HEK293 (cell line): ENCODE measurements around the gene SURF2.

Experiments used
- GLIS2 ChIP-seq: fragments of 450-650 bp; formaldehyde crosslinking; IDR thresholded peaks from 2 replicates; pipeline ENCODE4 v1.5.1; 2016; ENCODE audit warnings: missing biosample characterization, missing genetic modification characterization
- KLF10 ChIP-seq: fragments of 450-650 bp; IDR thresholded peaks from 2 replicates; pipeline ENCODE4 v1.5.1; 2018; ENCODE audit warnings: missing biosample characterization, mild to moderate bottlenecking, missing genetic modification characterization
- KLF16 ChIP-seq: fragments of 450-650 bp; formaldehyde crosslinking; IDR thresholded peaks from 2 replicates; pipeline ENCODE4 v1.5.1; 2017; ENCODE audit warnings: missing biosample characterization, missing genetic modification characterization
- MYNN ChIP-seq: fragments of 450-650 bp; formaldehyde crosslinking; IDR thresholded peaks from 2 replicates; pipeline ENCODE4 v1.5.1; 2016; ENCODE audit warnings: missing biosample characterization, missing genetic modification characterization, borderline replicate concordance
- PATZ1 ChIP-seq: fragments of 450-650 bp; formaldehyde crosslinking; IDR thresholded peaks from 2 replicates; pipeline ENCODE4 v1.5.1; 2016; ENCODE audit warnings: missing biosample characterization, missing genetic modification characterization
- PBX3 ChIP-seq: sonication (generic); formaldehyde crosslinking; IDR thresholded peaks from 2 replicates; pipeline ENCODE4 v1.8.1; 2022; ENCODE audit warnings: mild to moderate bottlenecking, moderate library complexity, missing genetic modification reagents
- SALL2 ChIP-seq: fragments of 450-650 bp; formaldehyde crosslinking; IDR thresholded peaks from 2 replicates; pipeline ENCODE4 v1.5.0; 2017; ENCODE audit warnings: missing biosample characterization, mild to moderate bottlenecking, missing genetic modification characterization, borderline replicate concordance
- TSHZ1 ChIP-seq: fragments of 450-650 bp; formaldehyde crosslinking; IDR thresholded peaks from 2 replicates; pipeline ENCODE4 v1.5.1; 2016; ENCODE audit warnings: missing biosample characterization, missing genetic modification characterization, borderline replicate concordance
- ZEB2 ChIP-seq: fragments of 450-650 bp; formaldehyde crosslinking; IDR thresholded peaks from 2 replicates; pipeline ENCODE4 v1.5.1; 2016; ENCODE audit warnings: missing biosample characterization, missing genetic modification characterization
- ZIC2 ChIP-seq: fragments of 450-650 bp; formaldehyde crosslinking; IDR thresholded peaks from 2 replicates; pipeline ENCODE4 v1.5.1; 2016; ENCODE audit warnings: missing biosample characterization, missing genetic modification characterization
- ZNF146 ChIP-seq: fragments of 450-650 bp; formaldehyde crosslinking; IDR thresholded peaks from 2 replicates; pipeline ENCODE4 v1.5.1; 2016; ENCODE audit warnings: missing biosample characterization, missing genetic modification characterization
- ZNF19 ChIP-seq: fragments of 450-650 bp; formaldehyde crosslinking; IDR thresholded peaks from 2 replicates; pipeline ENCODE4; 2016; ENCODE audit warnings: missing biosample characterization, missing genetic modification characterization, low read depth
- ZNF354C ChIP-seq: fragments of 450-650 bp; formaldehyde crosslinking; IDR thresholded peaks from 2 replicates; pipeline ENCODE4 v1.5.1; 2016; ENCODE audit warnings: missing biosample characterization, missing genetic modification characterization, low read depth, borderline replicate concordance
- ZNF510 ChIP-seq: fragments of 450-650 bp; formaldehyde crosslinking; IDR thresholded peaks from 2 replicates; pipeline ENCODE4 v1.5.1; 2018; ENCODE audit warnings: mild to moderate bottlenecking, missing genetic modification characterization, missing biosample characterization; ENCODE audit not compliant: insufficient replicate concordance
- ZNF670 ChIP-seq: fragments of 450-650 bp; formaldehyde crosslinking; IDR thresholded peaks from 2 replicates; pipeline ENCODE4 v1.5.1; 2016; ENCODE audit warnings: missing biosample characterization, missing genetic modification characterization, low read depth
- TF ChIP-seq, protein P1 (sequence below): fragments of 450-650 bp; formaldehyde crosslinking; IDR thresholded peaks from 2 replicates; pipeline ENCODE4 v1.5.1; 2016; ENCODE audit warnings: missing biosample characterization, missing genetic modification characterization
- TF ChIP-seq, protein P2 (sequence below): fragments of 450-650 bp; formaldehyde crosslinking; IDR thresholded peaks from 2 replicates; pipeline ENCODE4 v1.5.1; 2017; ENCODE audit warnings: missing biosample characterization, missing genetic modification characterization
- TF ChIP-seq, protein P3 (sequence below): fragments of 450-650 bp; formaldehyde crosslinking; IDR thresholded peaks from 2 replicates; pipeline ENCODE4 v1.5.1; 2016; ENCODE audit warnings: missing biosample characterization, missing genetic modification characterization
- TF ChIP-seq, protein P4 (sequence below): fragments of 450-650 bp; formaldehyde crosslinking; IDR thresholded peaks from 2 replicates; pipeline ENCODE4 v1.5.1; 2016; ENCODE audit warnings: missing biosample characterization, missing genetic modification characterization, borderline replicate concordance
- TF ChIP-seq, protein P5 (sequence below): fragments of 450-650 bp; formaldehyde crosslinking; optimal IDR thresholded peaks from 2 replicates; pipeline ENCODE3; 2016; ENCODE audit warnings: missing biosample characterization, mild to moderate bottlenecking, missing genetic modification characterization
- TF ChIP-seq, protein P6 (sequence below): fragments of 450-650 bp; formaldehyde crosslinking; IDR thresholded peaks from 2 replicates; pipeline ENCODE4 v1.5.1; 2016; ENCODE audit warnings: missing biosample characterization, missing genetic modification characterization

Gene SURF2

GRCh38 chr9:133347515-133347984 is 8.8 kb upstream of the SURF2 start (continued):
- TF ChIP-seq, protein P1, sequence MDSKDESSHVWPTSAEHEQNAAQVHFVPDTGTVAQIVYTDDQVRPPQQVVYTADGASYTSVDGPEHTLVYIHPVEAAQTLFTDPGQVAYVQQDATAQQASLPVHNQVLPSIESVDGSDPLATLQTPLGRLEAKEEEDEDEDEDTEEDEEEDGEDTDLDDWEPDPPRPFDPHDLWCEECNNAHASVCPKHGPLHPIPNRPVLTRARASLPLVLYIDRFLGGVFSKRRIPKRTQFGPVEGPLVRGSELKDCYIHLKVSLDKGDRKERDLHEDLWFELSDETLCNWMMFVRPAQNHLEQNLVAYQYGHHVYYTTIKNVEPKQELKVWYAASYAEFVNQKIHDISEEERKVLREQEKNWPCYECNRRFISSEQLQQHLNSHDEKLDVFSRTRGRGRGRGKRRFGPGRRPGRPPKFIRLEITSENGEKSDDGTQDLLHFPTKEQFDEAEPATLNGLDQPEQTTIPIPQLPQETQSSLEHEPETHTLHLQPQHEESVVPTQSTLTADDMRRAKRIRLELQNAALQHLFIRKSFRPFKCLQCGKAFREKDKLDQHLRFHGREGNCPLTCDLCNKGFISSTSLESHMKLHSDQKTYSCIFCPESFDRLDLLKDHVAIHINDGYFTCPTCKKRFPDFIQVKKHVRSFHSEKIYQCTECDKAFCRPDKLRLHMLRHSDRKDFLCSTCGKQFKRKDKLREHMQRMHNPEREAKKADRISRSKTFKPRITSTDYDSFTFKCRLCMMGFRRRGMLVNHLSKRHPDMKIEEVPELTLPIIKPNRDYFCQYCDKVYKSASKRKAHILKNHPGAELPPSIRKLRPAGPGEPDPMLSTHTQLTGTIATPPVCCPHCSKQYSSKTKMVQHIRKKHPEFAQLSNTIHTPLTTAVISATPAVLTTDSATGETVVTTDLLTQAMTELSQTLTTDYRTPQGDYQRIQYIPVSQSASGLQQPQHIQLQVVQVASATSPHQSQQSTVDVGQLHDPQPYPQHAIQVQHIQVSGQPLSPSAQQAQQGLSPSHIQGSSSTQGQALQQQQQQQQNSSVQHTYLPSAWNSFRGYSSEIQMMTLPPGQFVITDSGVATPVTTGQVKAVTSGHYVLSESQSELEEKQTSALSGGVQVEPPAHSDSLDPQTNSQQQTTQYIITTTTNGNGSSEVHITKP: peak; percentile 76
- TF ChIP-seq, protein P2, sequence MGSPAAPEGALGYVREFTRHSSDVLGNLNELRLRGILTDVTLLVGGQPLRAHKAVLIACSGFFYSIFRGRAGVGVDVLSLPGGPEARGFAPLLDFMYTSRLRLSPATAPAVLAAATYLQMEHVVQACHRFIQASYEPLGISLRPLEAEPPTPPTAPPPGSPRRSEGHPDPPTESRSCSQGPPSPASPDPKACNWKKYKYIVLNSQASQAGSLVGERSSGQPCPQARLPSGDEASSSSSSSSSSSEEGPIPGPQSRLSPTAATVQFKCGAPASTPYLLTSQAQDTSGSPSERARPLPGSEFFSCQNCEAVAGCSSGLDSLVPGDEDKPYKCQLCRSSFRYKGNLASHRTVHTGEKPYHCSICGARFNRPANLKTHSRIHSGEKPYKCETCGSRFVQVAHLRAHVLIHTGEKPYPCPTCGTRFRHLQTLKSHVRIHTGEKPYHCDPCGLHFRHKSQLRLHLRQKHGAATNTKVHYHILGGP (tag by site-specific recombination): no peak
- TF ChIP-seq PATZ1 (tag by site-specific recombination): peak; percentile 57; the same call in 1 of the 2 replicates
- TF ChIP-seq ZEB2 (tag by site-specific recombination): no peak; the same call in 1 of the 2 replicates
- no peak for TF ChIP-seq ZNF670 (tag by site-specific recombination)
- TF ChIP-seq, protein P3, sequence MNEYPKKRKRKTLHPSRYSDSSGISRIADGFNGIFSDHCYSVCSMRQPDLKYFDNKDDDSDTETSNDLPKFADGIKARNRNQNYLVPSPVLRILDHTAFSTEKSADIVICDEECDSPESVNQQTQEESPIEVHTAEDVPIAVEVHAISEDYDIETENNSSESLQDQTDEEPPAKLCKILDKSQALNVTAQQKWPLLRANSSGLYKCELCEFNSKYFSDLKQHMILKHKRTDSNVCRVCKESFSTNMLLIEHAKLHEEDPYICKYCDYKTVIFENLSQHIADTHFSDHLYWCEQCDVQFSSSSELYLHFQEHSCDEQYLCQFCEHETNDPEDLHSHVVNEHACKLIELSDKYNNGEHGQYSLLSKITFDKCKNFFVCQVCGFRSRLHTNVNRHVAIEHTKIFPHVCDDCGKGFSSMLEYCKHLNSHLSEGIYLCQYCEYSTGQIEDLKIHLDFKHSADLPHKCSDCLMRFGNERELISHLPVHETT (tag by site-specific recombination): no peak
- TF ChIP-seq, protein P4, sequence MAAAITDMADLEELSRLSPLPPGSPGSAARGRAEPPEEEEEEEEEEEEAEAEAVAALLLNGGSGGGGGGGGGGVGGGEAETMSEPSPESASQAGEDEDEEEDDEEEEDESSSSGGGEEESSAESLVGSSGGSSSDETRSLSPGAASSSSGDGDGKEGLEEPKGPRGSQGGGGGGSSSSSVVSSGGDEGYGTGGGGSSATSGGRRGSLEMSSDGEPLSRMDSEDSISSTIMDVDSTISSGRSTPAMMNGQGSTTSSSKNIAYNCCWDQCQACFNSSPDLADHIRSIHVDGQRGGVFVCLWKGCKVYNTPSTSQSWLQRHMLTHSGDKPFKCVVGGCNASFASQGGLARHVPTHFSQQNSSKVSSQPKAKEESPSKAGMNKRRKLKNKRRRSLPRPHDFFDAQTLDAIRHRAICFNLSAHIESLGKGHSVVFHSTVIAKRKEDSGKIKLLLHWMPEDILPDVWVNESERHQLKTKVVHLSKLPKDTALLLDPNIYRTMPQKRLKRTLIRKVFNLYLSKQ (tag by site-specific recombination): no peak
- no peak for TF ChIP-seq SALL2 (tag by site-specific recombination)
- TF ChIP-seq KLF10 (tag by site-specific recombination): no peak; the same call in 1 of the 2 replicates
- no peak for TF ChIP-seq PBX3 (CRISPR knock-in tag)
- TF ChIP-seq, protein P5, sequence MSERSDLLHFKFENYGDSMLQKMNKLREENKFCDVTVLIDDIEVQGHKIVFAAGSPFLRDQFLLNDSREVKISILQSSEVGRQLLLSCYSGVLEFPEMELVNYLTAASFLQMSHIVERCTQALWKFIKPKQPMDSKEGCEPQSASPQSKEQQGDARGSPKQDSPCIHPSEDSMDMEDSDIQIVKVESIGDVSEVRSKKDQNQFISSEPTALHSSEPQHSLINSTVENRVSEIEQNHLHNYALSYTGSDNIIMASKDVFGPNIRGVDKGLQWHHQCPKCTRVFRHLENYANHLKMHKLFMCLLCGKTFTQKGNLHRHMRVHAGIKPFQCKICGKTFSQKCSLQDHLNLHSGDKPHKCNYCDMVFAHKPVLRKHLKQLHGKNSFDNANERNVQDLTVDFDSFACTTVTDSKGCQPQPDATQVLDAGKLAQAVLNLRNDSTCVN (tag by site-specific recombination): peak; percentile 52
- no peak for TF ChIP-seq ZNF510 (tag by site-specific recombination)
- TF ChIP-seq KLF16 (tag by site-specific recombination): no peak
- TF ChIP-seq, protein P6, sequence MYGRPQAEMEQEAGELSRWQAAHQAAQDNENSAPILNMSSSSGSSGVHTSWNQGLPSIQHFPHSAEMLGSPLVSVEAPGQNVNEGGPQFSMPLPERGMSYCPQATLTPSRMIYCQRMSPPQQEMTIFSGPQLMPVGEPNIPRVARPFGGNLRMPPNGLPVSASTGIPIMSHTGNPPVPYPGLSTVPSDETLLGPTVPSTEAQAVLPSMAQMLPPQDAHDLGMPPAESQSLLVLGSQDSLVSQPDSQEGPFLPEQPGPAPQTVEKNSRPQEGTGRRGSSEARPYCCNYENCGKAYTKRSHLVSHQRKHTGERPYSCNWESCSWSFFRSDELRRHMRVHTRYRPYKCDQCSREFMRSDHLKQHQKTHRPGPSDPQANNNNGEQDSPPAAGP (tag by site-specific recombination): no peak
- no peak for TF ChIP-seq ZNF19 (tag by site-specific recombination)
- TF ChIP-seq GLIS2 (tag by site-specific recombination): peak; percentile 73
- TF ChIP-seq MYNN (tag by site-specific recombination): 0 out of 2 replicates have a peak, but pooled peaks have one; percentile 7
- TF ChIP-seq ZNF354C (tag by site-specific recombination): no peak
- TF ChIP-seq ZNF146 (tag by site-specific recombination): no peak
- no peak for TF ChIP-seq TSHZ1 (tag by site-specific recombination)
- TF ChIP-seq ZIC2 (tag by site-specific recombination): no peak
